HEK293 (cell line): ENCODE data around the gene PROM2.

ENCODE experiments used
- ATF2 ChIP-seq: fragments of 450-650 bp; formaldehyde crosslinking; IDR thresholded peaks from 2 replicates; pipeline ENCODE4 v1.5.1; 2016; ENCODE audit warnings: missing biosample characterization, missing genetic modification characterization, low read depth
- CTCF ChIP-seq: fragments of 450-650 bp; formaldehyde crosslinking; IDR thresholded peaks from 2 replicates; pipeline ENCODE4 v1.5.1; 2016; ENCODE audit warnings: missing biosample characterization, missing genetic modification characterization
- REST ChIP-seq: fragments of 450-650 bp; formaldehyde crosslinking; IDR thresholded peaks from 2 replicates; pipeline ENCODE4 v1.5.1; 2016; ENCODE audit warnings: missing biosample characterization, missing genetic modification characterization
- YY1 ChIP-seq: fragments of 450-650 bp; formaldehyde crosslinking; IDR thresholded peaks from 2 replicates; pipeline ENCODE4 v1.5.1; 2018; ENCODE audit warnings: missing biosample characterization, missing genetic modification characterization
- ZBTB20 ChIP-seq: fragments of 450-650 bp; formaldehyde crosslinking; IDR thresholded peaks from 2 replicates; pipeline ENCODE4 v1.5.1; 2016; ENCODE audit warnings: missing biosample characterization, missing genetic modification characterization
- ZBTB26 ChIP-seq: fragments of 450-650 bp; formaldehyde crosslinking; optimal IDR thresholded peaks from 2 replicates; pipeline ENCODE3; 2016; ENCODE audit warnings: missing biosample characterization, mild to moderate bottlenecking, missing genetic modification characterization
- ZNF146 ChIP-seq: fragments of 450-650 bp; formaldehyde crosslinking; IDR thresholded peaks from 2 replicates; pipeline ENCODE4 v1.5.1; 2016; ENCODE audit warnings: missing biosample characterization, missing genetic modification characterization
- ZNF335 ChIP-seq: fragments of 450-650 bp; formaldehyde crosslinking; conservative IDR thresholded peaks from 2 replicates; pipeline ENCODE4 v1.5.1; 2016; ENCODE audit warnings: missing biosample characterization, missing genetic modification characterization
- ZNF623 ChIP-seq: fragments of 450-650 bp; formaldehyde crosslinking; IDR thresholded peaks from 2 replicates; pipeline ENCODE4 v1.5.1; 2016; ENCODE audit warnings: missing biosample characterization, missing genetic modification characterization
- ZNF830 ChIP-seq: fragments of 450-650 bp; IDR thresholded peaks from 2 replicates; pipeline ENCODE4 v1.5.0; 2018; ENCODE audit warnings: missing biosample characterization, missing genetic modification characterization, low read depth, mild to moderate bottlenecking, moderate library complexity

- TF ChIP-seq YY1 (no peak), ZBTB26 (tag by site-specific recombination) (no peak), CTCF (tag by site-specific recombination) (no peak), ZNF146 (no peak), ZNF335 (tag by site-specific recombination) (no peak), ZNF623 (tag by site-specific recombination) (no peak), ZBTB20 (tag by site-specific recombination) (no peak), REST (tag by site-specific recombination) (no peak), ZNF830 (no peak), ATF2 (tag by site-specific recombination) (no peak)
Measured at GRCh38 chr2:95277246-95277906, 3.1 kb downstream of the PROM2 start.
